HepG2 (cell line): ENCODE results near the gene DPEP2NB. TPM values are rescaled to one million over a fixed set of nuclear protein-coding genes. Genes with fewer than 3 reads are reported as not detected.

Experiments
- BORCS8-MEF2B ChIP-seq: sonication (generic); formaldehyde crosslinking; IDR thresholded peaks from 2 replicates; pipeline ENCODE4 v1.8.0; 2022; ENCODE audit warnings: mild to moderate bottlenecking, missing genetic modification reagents
- CBX5 ChIP-seq: sonication (generic); formaldehyde crosslinking; IDR thresholded peaks from 2 replicates; pipeline ENCODE4 v1.4.0; 2020; ENCODE audit warnings: missing genetic modification reagents, borderline replicate concordance
- CC2D1A ChIP-seq: sonication (generic); formaldehyde crosslinking; IDR thresholded peaks from 2 replicates; pipeline ENCODE4 v1.8.1; 2023; ENCODE audit warnings: mild to moderate bottlenecking, missing genetic modification reagents
- CEBPG ChIP-seq: IDR thresholded peaks from 2 replicates; pipeline ENCODE4 v1.6.1; 2016
- FOXA1 ChIP-seq, 2 experiments: fragments of 450-650 bp in 1 of 2; sonication (generic) in 1 of 2; formaldehyde crosslinking in 1 of 2; IDR thresholded peaks; 2 replicates each; pipeline versions ENCODE4 v1.4.0 to v1.6.1; 2016 to 2020; ENCODE audit warnings: missing genetic modification reagents in 1 of 2
- MATR3 ChIP-seq: sonication (generic); formaldehyde crosslinking; IDR thresholded peaks from 2 replicates; pipeline ENCODE4 v1.4.0; 2020; ENCODE audit warnings: missing genetic modification reagents
- NBN ChIP-seq: fragments of 450-650 bp; conservative IDR thresholded peaks from 2 replicates; pipeline ENCODE4 v1.6.1; 2017
- NFE2 ChIP-seq: sonication (generic); formaldehyde crosslinking; IDR thresholded peaks from 2 replicates; pipeline ENCODE4 v1.4.0; 2020; ENCODE audit warnings: missing genetic modification reagents
- NFIB ChIP-seq: sonication (generic); formaldehyde crosslinking; IDR thresholded peaks from 2 replicates; pipeline ENCODE4 v1.9.0; 2021; ENCODE audit warnings: missing genetic modification reagents, mild to moderate bottlenecking, borderline replicate concordance
- NFYC ChIP-seq: IDR thresholded peaks from 2 replicates; pipeline ENCODE4 v1.6.1; 2016; ENCODE audit warnings: missing genetic modification reagents, missing compliant biosample characterization
- RCOR2 ChIP-seq: IDR thresholded peaks from 2 replicates; pipeline ENCODE4 v1.6.1; 2016; ENCODE audit warnings: missing biosample characterization, missing genetic modification reagents
- RXRA ChIP-seq: sonication (generic); formaldehyde crosslinking; IDR thresholded peaks from 2 replicates; pipeline ENCODE4 v1.5.1; 2020; ENCODE audit warnings: missing genetic modification reagents
- SNAPC2 ChIP-seq: sonication (generic); formaldehyde crosslinking; IDR thresholded peaks from 2 replicates; pipeline ENCODE4 v1.8.1; 2022; ENCODE audit warnings: mild to moderate bottlenecking, missing genetic modification reagents
- ZBTB7B ChIP-seq: sonication (generic); formaldehyde crosslinking; IDR thresholded peaks from 2 replicates; pipeline ENCODE4 v1.4.0; 2020; ENCODE audit warnings: missing genetic modification reagents
- ZNF263 ChIP-seq: sonication (generic); formaldehyde crosslinking; IDR thresholded peaks from 2 replicates; pipeline ENCODE4 v1.4.0; 2020; ENCODE audit warnings: missing genetic modification reagents
- ZNF329 ChIP-seq: sonication (generic); formaldehyde crosslinking; IDR thresholded peaks from 2 replicates; pipeline ENCODE4 v1.9.0; 2021; ENCODE audit warnings: low read depth, mild to moderate bottlenecking, missing genetic modification reagents
- ZNF550 ChIP-seq: sonication (generic); formaldehyde crosslinking; IDR thresholded peaks from 2 replicates; pipeline ENCODE4 v1.4.0; 2020; ENCODE audit warnings: mild to moderate bottlenecking, missing genetic modification reagents, borderline replicate concordance
- ZSCAN25 ChIP-seq: sonication (generic); formaldehyde crosslinking; IDR thresholded peaks from 2 replicates; pipeline ENCODE4 v1.8.0; 2022; ENCODE audit warnings: mild to moderate bottlenecking, missing genetic modification reagents
- ZSCAN9 ChIP-seq: IDR thresholded peaks from 2 replicates; pipeline ENCODE4 v1.6.1; 2016; ENCODE audit warnings: borderline replicate concordance
- polyA plus RNA-seq, 8 experiments: library from polyadenylated mRNA; depleted of rRNA in 3 of 8; stranded (reverse) in 7 of 8; unstranded in 1 of 8; fragments of >200 nt; fragmentation: Illumina TruSeq in 4 of 8; extraction: Trizol in 4 of 8; gene quantifications; 2 replicates each; pipeline versions ENCODE4 v1.2.1 to v1.2.3, GENCODE V29; 2011 to 2016; ENCODE audit warnings: low read depth in 4 of 8, missing spikeins in 1 of 8, mixed read lengths in 1 of 8; ENCODE audit not compliant: insufficient read depth in 1 of 8
- total RNA-seq, 5 experiments: library from RNA; depleted of rRNA; stranded (reverse); fragments of >200 nt; fragmentation: Illumina TruSeq; extraction: Trizol; gene quantifications; 2 replicates each; pipeline ENCODE4 v1.2.3, GENCODE V29; 2016; ENCODE audit warnings: low read depth in 1 of 5
- TF ChIP-seq, protein P1 (sequence below): sonication (generic); formaldehyde crosslinking; IDR thresholded peaks from 2 replicates; pipeline ENCODE4 v1.5.1; 2020; ENCODE audit warnings: mild to moderate bottlenecking, missing genetic modification reagents, moderate library complexity
- TF ChIP-seq, protein P2 (sequence below): sonication (generic); formaldehyde crosslinking; IDR thresholded peaks from 2 replicates; pipeline ENCODE4 v1.4.0; 2020; ENCODE audit warnings: mild to moderate bottlenecking, low read depth, missing genetic modification reagents
- TF ChIP-seq, protein P3 (sequence below): sonication (generic); formaldehyde crosslinking; IDR thresholded peaks from 2 replicates; pipeline ENCODE4 v1.4.0; 2020; ENCODE audit warnings: missing genetic modification reagents

Gene DPEP2NB
- total and polyA plus RNA-seq, 2 of the 13 experiments (the other 11 are each of a cell fraction or from before 2014, with no cell fraction given): not detected

DNA sequence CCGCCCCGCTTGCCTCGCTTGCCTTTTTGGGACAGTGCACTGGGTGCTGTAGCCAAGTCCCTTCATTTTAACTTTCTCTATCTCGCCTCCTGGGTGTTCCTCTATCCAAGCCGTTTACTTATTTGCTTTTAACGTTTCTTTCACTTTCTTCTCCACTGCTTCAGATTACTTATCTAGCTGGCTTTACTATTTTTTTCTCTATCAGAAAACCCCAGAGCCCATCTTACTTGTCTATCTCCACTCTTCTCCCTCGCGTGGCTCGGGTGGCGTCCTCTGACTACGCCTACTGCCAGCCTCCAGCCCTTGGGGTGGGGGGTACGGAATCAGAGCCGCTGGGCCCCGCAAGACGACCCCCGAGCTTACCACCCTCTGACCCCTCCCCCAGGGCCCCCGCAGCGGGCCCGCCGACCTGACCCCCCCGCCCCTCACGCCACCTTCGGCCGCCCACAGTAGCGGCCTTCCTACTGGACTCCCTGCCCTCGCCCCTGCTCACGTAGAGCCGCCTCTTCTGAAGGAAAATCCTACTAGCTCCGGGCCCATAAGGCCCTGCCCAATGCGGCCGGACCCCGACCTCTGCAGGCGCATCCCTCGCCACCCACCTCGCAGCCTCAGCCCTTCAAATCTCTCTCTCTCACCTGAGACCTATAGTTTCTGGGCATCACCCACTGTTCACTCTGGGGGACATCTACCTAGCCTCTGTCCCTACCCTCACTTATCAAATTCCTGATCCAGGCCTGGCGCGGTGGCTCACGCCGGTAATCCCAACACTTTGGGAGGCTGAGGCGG is 46.3 kb downstream of the DPEP2NB start (continued):
- TF ChIP-seq ZNF329 (CRISPR knock-in tag): 0 out of 2 replicates have a peak, but pooled peaks have one; percentile 14
- TF ChIP-seq NBN: no peak
- TF ChIP-seq ZBTB7B (CRISPR knock-in tag): peak; percentile 52; the same call in 1 of the 2 replicates
- TF ChIP-seq ZSCAN25 (CRISPR knock-in tag): peak; percentile 90; the same call in 1 of the 2 replicates
- TF ChIP-seq CBX5 (CRISPR knock-in tag): no peak
- TF ChIP-seq MATR3 (CRISPR knock-in tag): no peak
- TF ChIP-seq, protein P1, sequence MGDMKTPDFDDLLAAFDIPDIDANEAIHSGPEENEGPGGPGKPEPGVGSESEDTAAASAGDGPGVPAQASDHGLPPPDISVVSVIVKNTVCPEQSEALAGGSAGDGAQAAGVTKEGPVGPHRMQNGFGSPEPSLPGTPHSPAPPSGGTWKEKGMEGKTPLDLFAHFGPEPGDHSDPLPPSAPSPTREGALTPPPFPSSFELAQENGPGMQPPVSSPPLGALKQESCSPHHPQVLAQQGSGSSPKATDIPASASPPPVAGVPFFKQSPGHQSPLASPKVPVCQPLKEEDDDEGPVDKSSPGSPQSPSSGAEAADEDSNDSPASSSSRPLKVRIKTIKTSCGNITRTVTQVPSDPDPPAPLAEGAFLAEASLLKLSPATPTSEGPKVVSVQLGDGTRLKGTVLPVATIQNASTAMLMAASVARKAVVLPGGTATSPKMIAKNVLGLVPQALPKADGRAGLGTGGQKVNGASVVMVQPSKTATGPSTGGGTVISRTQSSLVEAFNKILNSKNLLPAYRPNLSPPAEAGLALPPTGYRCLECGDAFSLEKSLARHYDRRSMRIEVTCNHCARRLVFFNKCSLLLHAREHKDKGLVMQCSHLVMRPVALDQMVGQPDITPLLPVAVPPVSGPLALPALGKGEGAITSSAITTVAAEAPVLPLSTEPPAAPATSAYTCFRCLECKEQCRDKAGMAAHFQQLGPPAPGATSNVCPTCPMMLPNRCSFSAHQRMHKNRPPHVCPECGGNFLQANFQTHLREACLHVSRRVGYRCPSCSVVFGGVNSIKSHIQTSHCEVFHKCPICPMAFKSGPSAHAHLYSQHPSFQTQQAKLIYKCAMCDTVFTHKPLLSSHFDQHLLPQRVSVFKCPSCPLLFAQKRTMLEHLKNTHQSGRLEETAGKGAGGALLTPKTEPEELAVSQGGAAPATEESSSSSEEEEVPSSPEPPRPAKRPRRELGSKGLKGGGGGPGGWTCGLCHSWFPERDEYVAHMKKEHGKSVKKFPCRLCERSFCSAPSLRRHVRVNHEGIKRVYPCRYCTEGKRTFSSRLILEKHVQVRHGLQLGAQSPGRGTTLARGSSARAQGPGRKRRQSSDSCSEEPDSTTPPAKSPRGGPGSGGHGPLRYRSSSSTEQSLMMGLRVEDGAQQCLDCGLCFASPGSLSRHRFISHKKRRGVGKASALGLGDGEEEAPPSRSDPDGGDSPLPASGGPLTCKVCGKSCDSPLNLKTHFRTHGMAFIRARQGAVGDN (CRISPR knock-in tag): peak; percentile 72
- no peak for TF ChIP-seq CEBPG (CRISPR knock-in tag)
- peak; percentile 23; the same call in 1 of the 2 replicates for TF ChIP-seq RXRA (CRISPR knock-in tag)
- TF ChIP-seq ZNF263 (CRISPR knock-in tag): no peak
- TF ChIP-seq SNAPC2 (CRISPR knock-in tag): 0 out of 2 replicates have a peak, but pooled peaks have one; percentile 43
- peak; percentile 58 for TF ChIP-seq RCOR2 (CRISPR knock-in tag)
- TF ChIP-seq NFE2: no peak
- TF ChIP-seq, protein P2, sequence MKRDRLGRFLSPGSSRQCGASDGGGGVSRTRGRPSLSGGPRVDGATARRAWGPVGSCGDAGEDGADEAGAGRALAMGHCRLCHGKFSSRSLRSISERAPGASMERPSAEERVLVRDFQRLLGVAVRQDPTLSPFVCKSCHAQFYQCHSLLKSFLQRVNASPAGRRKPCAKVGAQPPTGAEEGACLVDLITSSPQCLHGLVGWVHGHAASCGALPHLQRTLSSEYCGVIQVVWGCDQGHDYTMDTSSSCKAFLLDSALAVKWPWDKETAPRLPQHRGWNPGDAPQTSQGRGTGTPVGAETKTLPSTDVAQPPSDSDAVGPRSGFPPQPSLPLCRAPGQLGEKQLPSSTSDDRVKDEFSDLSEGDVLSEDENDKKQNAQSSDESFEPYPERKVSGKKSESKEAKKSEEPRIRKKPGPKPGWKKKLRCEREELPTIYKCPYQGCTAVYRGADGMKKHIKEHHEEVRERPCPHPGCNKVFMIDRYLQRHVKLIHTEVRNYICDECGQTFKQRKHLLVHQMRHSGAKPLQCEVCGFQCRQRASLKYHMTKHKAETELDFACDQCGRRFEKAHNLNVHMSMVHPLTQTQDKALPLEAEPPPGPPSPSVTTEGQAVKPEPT (CRISPR knock-in tag): no peak
- no peak; the same call in 1 of the 2 replicates for TF ChIP-seq ZSCAN9
- no peak for TF ChIP-seq ZNF550
- no peak for TF ChIP-seq CC2D1A (CRISPR knock-in tag)
- peak; percentile 56; the same call in 1 of the 2 replicates for TF ChIP-seq BORCS8-MEF2B (CRISPR knock-in tag)
- TF ChIP-seq NFYC (CRISPR knock-in tag): peak; percentile 58; the same call in 1 of the 2 replicates
- no peak for TF ChIP-seq FOXA1 (IDR thresholded peaks at IDR 0.05)
- TF ChIP-seq FOXA1 (CRISPR knock-in tag; IDR thresholded peaks at IDR 0.05): no peak
- no peak for TF ChIP-seq NFIB
- TF ChIP-seq, protein P3, sequence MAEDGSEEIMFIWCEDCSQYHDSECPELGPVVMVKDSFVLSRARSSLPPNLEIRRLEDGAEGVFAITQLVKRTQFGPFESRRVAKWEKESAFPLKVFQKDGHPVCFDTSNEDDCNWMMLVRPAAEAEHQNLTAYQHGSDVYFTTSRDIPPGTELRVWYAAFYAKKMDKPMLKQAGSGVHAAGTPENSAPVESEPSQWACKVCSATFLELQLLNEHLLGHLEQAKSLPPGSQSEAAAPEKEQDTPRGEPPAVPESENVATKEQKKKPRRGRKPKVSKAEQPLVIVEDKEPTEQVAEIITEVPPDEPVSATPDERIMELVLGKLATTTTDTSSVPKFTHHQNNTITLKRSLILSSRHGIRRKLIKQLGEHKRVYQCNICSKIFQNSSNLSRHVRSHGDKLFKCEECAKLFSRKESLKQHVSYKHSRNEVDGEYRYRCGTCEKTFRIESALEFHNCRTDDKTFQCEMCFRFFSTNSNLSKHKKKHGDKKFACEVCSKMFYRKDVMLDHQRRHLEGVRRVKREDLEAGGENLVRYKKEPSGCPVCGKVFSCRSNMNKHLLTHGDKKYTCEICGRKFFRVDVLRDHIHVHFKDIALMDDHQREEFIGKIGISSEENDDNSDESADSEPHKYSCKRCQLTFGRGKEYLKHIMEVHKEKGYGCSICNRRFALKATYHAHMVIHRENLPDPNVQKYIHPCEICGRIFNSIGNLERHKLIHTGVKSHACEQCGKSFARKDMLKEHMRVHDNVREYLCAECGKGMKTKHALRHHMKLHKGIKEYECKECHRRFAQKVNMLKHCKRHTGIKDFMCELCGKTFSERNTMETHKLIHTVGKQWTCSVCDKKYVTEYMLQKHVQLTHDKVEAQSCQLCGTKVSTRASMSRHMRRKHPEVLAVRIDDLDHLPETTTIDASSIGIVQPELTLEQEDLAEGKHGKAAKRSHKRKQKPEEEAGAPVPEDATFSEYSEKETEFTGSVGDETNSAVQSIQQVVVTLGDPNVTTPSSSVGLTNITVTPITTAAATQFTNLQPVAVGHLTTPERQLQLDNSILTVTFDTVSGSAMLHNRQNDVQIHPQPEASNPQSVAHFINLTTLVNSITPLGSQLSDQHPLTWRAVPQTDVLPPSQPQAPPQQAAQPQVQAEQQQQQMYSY (CRISPR knock-in tag): no peak
